PC-9 (cell line): Measurements from ENCODE around the gene GLIPR1. TPM values are rescaled to one million over a fixed set of nuclear protein-coding genes. Genes with fewer than 3 reads are reported as not detected.
A peak's percentile ranks its signal among the peaks of the same experiment; 100 is the strongest.

Experiments used
- Bru-seq: library from RNA; stranded (reverse); fragments of 400-500 nt; gene quantifications from one replicate; lab custom pipeline; 2021; lab: Mats Ljungman, UMichigan
- BruChase-seq, 2 experiments: library from RNA; stranded (reverse); fragments of 400-500 nt; gene quantifications; one replicate each; lab custom pipeline; 2021; lab: Mats Ljungman, UMichigan
- BruUV-seq: library from RNA; stranded (reverse); fragments of 400-500 nt; replicated peaks from 2 replicates; lab custom pipeline; 2021; lab: Mats Ljungman, UMichigan
- CTCF ChIA-PET: fragments of 300-600 bp; sonication (Branson Sonifier 250); formaldehyde crosslinking; loops from one replicate; lab custom pipeline; 2022; ENCODE audit warnings: antibody characterized with exemption; lab: Charles Lee
- POLR2A ChIA-PET: fragments of 300-600 bp; sonication (Branson Sonifier 250); formaldehyde crosslinking; loops from one replicate; lab custom pipeline; 2022; ENCODE audit warnings: antibody characterized with exemption; ENCODE audit not compliant: unreplicated experiment; lab: Charles Lee
- DNase-seq, 2 experiments: peaks; one replicate each; pipeline versions ENCODE4 v3.0.0 to v3.0.0-alpha.2; 2015 to 2022; ENCODE audit warnings: mixed read lengths in 1 of 2
- H2AFZ ChIP-seq: fragments of 200-600 bp; sonication (generic); 2 replicates; pipeline ENCODE4 v1.8.1; 2017; ENCODE audit warnings: antibody characterized with exemption
- H3F3A ChIP-seq: fragments of 200-600 bp; sonication (generic); 2 replicates; pipeline ENCODE4 v1.8.1; 2017; ENCODE audit warnings: antibody characterized with exemption, mild to moderate bottlenecking, low read depth; ENCODE audit not compliant: insufficient read depth
- H3K27ac ChIP-seq: fragments of 200-600 bp; sonication (generic); 2 replicates; pipeline ENCODE4 v1.6.1; 2016; ENCODE audit warnings: mixed run types
- H3K27me3 ChIP-seq: fragments of 200-600 bp; sonication (generic); 2 replicates; pipeline ENCODE4 v1.6.1; 2016; ENCODE audit warnings: low read depth, mixed run types; ENCODE audit not compliant: insufficient read depth
- H3K36me3 ChIP-seq: fragments of 200-600 bp; sonication (generic); 2 replicates; pipeline ENCODE4 v1.6.1; 2016; ENCODE audit warnings: low read depth, mixed run types
- H3K4me1 ChIP-seq: fragments of 200-600 bp; sonication (generic); replicated peaks from 2 replicates; pipeline ENCODE4 v1.6.1; 2016; ENCODE audit warnings: mixed run types; ENCODE audit not compliant: insufficient read depth
- H3K4me2 ChIP-seq: fragments of 200-600 bp; sonication (generic); 2 replicates; pipeline ENCODE4 v1.6.1; 2017; ENCODE audit warnings: mixed run types
- H3K4me3 ChIP-seq: fragments of 200-600 bp; sonication (generic); 2 replicates; pipeline ENCODE4 v1.6.1; 2016; ENCODE audit warnings: mixed run types
- H3K79me2 ChIP-seq: fragments of 200-600 bp; sonication (generic); 2 replicates; pipeline ENCODE4 v1.6.1; 2017; ENCODE audit warnings: low read depth, mixed run types
- H3K9me2 ChIP-seq: fragments of 200-600 bp; sonication (generic); 2 replicates; pipeline ENCODE4 v1.8.1; 2017; ENCODE audit warnings: mild to moderate bottlenecking; ENCODE audit not compliant: insufficient read depth
- H3K9me3 ChIP-seq: fragments of 200-600 bp; sonication (generic); 2 replicates; pipeline ENCODE4 v1.8.1; 2016; ENCODE audit warnings: low read depth; ENCODE audit not compliant: insufficient read depth
- H4K20me1 ChIP-seq: fragments of 200-600 bp; sonication (generic); 2 replicates; pipeline ENCODE4 v1.8.1; 2017; ENCODE audit not compliant: insufficient read depth
- CTCF ChIP-seq: fragments of 200-600 bp; sonication (generic); conservative IDR thresholded peaks from 2 replicates; pipeline ENCODE4 v1.6.1; 2017; ENCODE audit warnings: mixed run types, antibody characterized with exemption, mild to moderate bottlenecking, moderate library complexity
- EZH2 ChIP-seq: fragments of 200-600 bp; sonication (generic); IDR thresholded peaks from 2 replicates; pipeline ENCODE4 v1.8.0; 2017; ENCODE audit warnings: antibody characterized with exemption, low read depth
- intact Hi-C: fragments of 100-400 bp; cut with micrococcal nuclease; formaldehyde crosslinking; loops from one replicate; pipeline ENCODE4 v1.10.0; 2022; ENCODE audit not compliant: unreplicated experiment
- long read RNA-seq: library from polyadenylated mRNA; stranded (forward); transcript quantifications from one replicate; pipeline ENCODE4 v2.0.0, GENCODE V29; 2022
- total RNA-seq: library from RNA; stranded (reverse); gene quantifications from 2 replicates; pipeline ENCODE4 v1.2.3, GENCODE V29; 2021

Gene GLIPR1
- total RNA-seq (6.2 and 14.1 TPM in 2 replicates), Bru-seq, nascent RNA (percentile 85 among the genes with signal in this experiment), BruChase-seq, experiment 1, labeled RNA remaining after a 2-hour chase (percentile 80 among the genes with signal in this experiment), BruChase-seq, experiment 2, labeled RNA remaining after a 6-hour chase (percentile 82 among the genes with signal in this experiment)
- long read RNA-seq, full-length matches to known transcripts, result 11 of 16 reads
- long read RNA-seq, partial matches to known transcripts, result 1 of 16 reads
- long read RNA-seq, other reads (novel, unspliced or antisense), result 4 of 16 reads

GRCh38 chr12:75480469-75480949 is at the start of gene GLIPR1:
GLIPR1 (plus strand) TSS chr12:75480755; CDS start chr12:75480881, 126 bp downstream.
- intact Hi-C loops, result loop anchor here (1.0 kb wide), 1 partner anchor 89 kb away; the partner anchor contains the start of gene GLIPR1L2
- no peak within 1 kb of the TSS for H3K4me3 ChIP-seq
- ChIA-PET CTCF (interaction anchor here (0.7 to 0.8 kb wide), 2 partner anchors 91 to 734 kb away, joined by 3 to 6 read pairs; no protein-coding TSS in a partner anchor), POLR2A (interaction anchor here (0.5 to 1.7 kb wide), 7 partner anchors 12 to 941 kb away, joined by 4 to 11 read pairs (median 6); partner anchors contain the start of gene GLIPR1L2)
- H3K4me1 ChIP-seq, result peaks cover 11% of the 10 kb centered on the region; the same call in 1 of the 2 replicates
- H3K9me2 ChIP-seq, result no peaks in the 10 kb centered on the region
- H3K36me3 ChIP-seq, result no peaks in the 10 kb centered on the region
- H3K4me2 ChIP-seq, result peak within 1 kb of the TSS; percentile 34; the same call in 1 of the 2 replicates
- BruUV-seq, result no TSS peak
- peak; percentile 46 to 69 for DNase-seq
- TF ChIP-seq CTCF, result no peak
- TF ChIP-seq EZH2, result no peak
- H3K27ac ChIP-seq, result no peak within 1 kb of the TSS
- no peaks in the 10 kb centered on the region for H3K79me2 ChIP-seq
- no peaks in the 10 kb centered on the region for H3F3A ChIP-seq
- H4K20me1 ChIP-seq, result no peaks in the 10 kb centered on the region
- no peak within 1 kb of the TSS; the same call in 1 of the 2 replicates for H2AFZ ChIP-seq
- no peaks in the 10 kb centered on the region for H3K27me3 ChIP-seq
- H3K9me3 ChIP-seq, result no peaks in the 10 kb centered on the region

DNA sequence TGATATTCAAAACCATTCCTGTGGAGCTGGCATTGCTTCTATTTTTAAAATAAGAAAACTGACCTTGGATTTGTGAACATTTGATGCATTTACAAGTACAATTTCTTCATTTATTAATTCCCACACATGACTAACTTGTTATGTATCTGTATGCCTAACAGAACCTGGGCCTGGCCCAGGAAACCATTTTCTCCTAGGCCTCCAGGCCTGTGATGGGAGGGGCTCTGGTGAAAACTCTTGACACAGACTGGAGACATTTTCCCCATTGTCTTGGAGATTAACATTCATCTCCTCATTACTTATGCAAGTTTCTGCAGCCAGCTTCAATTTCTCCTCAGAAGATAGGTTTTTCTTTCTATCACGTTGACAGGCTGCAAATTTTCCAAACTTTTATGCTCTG is 47.6 kb upstream of the GLIPR1 start:
- Histone ChIP-seq H2AFZ (no peak overlapping the region), H3K27me3 (no peaks in the 10 kb centered on the region), H4K20me1 (no peaks in the 10 kb centered on the region), H3K4me1 (no peaks in the 10 kb centered on the region), H3K9me2 (no peaks in the 10 kb centered on the region), H3K27ac (no peak overlapping the region), H3K36me3 (no peaks in the 10 kb centered on the region), H3K4me3 (no peak overlapping the region), H3K9me3 (peaks cover 2% of the 10 kb centered on the region), H3K79me2 (no peaks in the 10 kb centered on the region), H3F3A (no peaks in the 10 kb centered on the region), H3K4me2 (no peak overlapping the region)
- no peak for DNase-seq
- BruUV-seq, result no TSS peak
- intact Hi-C loops, result no loop called here
- CTCF ChIA-PET, result no interaction called here
- POLR2A ChIA-PET, result no interaction called here
- no peak for TF ChIP-seq CTCF
- TF ChIP-seq EZH2, result no peak

- no peaks in the 10 kb centered on the region for H4K20me1 ChIP-seq
- intact Hi-C loops, result no loop called here
- no peak overlapping the region for H3K4me3 ChIP-seq
- H2AFZ ChIP-seq, result no peak overlapping the region
- H3K4me1 ChIP-seq, result no peaks in the 10 kb centered on the region
- TF ChIP-seq EZH2 (no peak), CTCF (no peak)
- H3K4me2 ChIP-seq, result no peak overlapping the region
- no peaks in the 10 kb centered on the region for H3K36me3 ChIP-seq
- H3K9me3 ChIP-seq, result no peaks in the 10 kb centered on the region
- ChIA-PET CTCF (no interaction called here), POLR2A (no interaction called here)
- H3F3A ChIP-seq, result no peaks in the 10 kb centered on the region
- no peaks in the 10 kb centered on the region for H3K9me2 ChIP-seq
- DNase-seq, result no peak
- no peaks in the 10 kb centered on the region for H3K27me3 ChIP-seq
- BruUV-seq, result no TSS peak
- no peaks in the 10 kb centered on the region for H3K79me2 ChIP-seq
- H3K27ac ChIP-seq, result no peak overlapping the region
Measured at GRCh38 chr12:75437564-75437963, 43.0 kb upstream of the GLIPR1 start.
